T-helper 2 cell treated with Interferon-gamma antibody and Interleukin-4, amounts not matched to agents 100 ng/mL and 5 ng/mL, for 36 hours (primary cell): ENCODE measurements around the gene ANGPT4. TPM values are rescaled to one million over a fixed set of nuclear protein-coding genes. Genes with fewer than 3 reads are reported as not detected.

Experiments used
- intact Hi-C: fragments of 100-400 bp; cut with micrococcal nuclease; formaldehyde crosslinking; loops from one replicate; pipeline ENCODE4 v1.15.1; 2023
- total RNA-seq: library from RNA; stranded (reverse); gene quantifications from 2 replicates; pipeline ENCODE4 v1.2.3, GENCODE V29; 2022

ANGPT4 gene
- total RNA-seq, 1 donor from 2014 or later, result not detected

- intact Hi-C loops, result no loop called here
Observed at GRCh38 chr20:877814-878213, 38.3 kb downstream of the ANGPT4 start.

GRCh38 chr20:875115-875514 is 41.0 kb downstream of the ANGPT4 start:
- intact Hi-C loops, result no loop called here

- intact Hi-C loops, result no loop called here
Observed at GRCh38 chr20:873875-874607, 42.1 kb downstream of the ANGPT4 start.

GRCh38 chr20:872855-873520 is 43.1 kb downstream of the ANGPT4 start:
- intact Hi-C loops, result no loop called here

- intact Hi-C loops, result no loop called here
Observed at GRCh38 chr20:871948-872347, 44.2 kb downstream of the ANGPT4 start.

- intact Hi-C loops, result no loop called here
Observed at GRCh38 chr20:871436-871835, 44.7 kb downstream of the ANGPT4 start.

GRCh38 chr20:870758-871157 is 45.4 kb downstream of the ANGPT4 start:
- intact Hi-C loops, result no loop called here

GRCh38 chr20:869606-870005 is 46.5 kb downstream of the ANGPT4 start:
- intact Hi-C loops, result no loop called here

GRCh38 chr20:868279-868678 is 47.9 kb downstream of the ANGPT4 start:
- intact Hi-C loops, result no loop called here

GRCh38 chr20:865440-865839 is 50.7 kb downstream of the ANGPT4 start:
- intact Hi-C loops, result no loop called here

GRCh38 chr20:860891-861290 is 55.2 kb downstream of the ANGPT4 start:
- intact Hi-C loops, result no loop called here

GRCh38 chr20:859751-860231 is 56.3 kb downstream of the ANGPT4 start:
- intact Hi-C loops, result no loop called here

GRCh38 chr20:858011-858410 is 58.1 kb downstream of the ANGPT4 start:
- intact Hi-C loops, result no loop called here

GRCh38 chr20:856361-856775 is 59.8 kb downstream of the ANGPT4 start:
- intact Hi-C loops, result no loop called here

GRCh38 chr20:855466-856360 is 60.4 kb downstream of the ANGPT4 start:
- intact Hi-C loops, result no loop called here

- intact Hi-C loops, result no loop called here
Observed at GRCh38 chr20:854601-855000, 61.5 kb downstream of the ANGPT4 start.

GRCh38 chr20:853406-853996 is 62.6 kb downstream of the ANGPT4 start:
- intact Hi-C loops, result no loop called here

GRCh38 chr20:848731-849130 is 67.4 kb downstream of the ANGPT4 start:
- intact Hi-C loops, result loop anchor here (10.0 kb wide), 1 partner anchor 806 kb away; the partner anchor contains the start of gene SIRPG

- intact Hi-C loops, result loop anchor here (10.0 kb wide), 1 partner anchor 807 kb away; the partner anchor contains the start of gene SIRPG
Observed at GRCh38 chr20:848193-848592, 67.9 kb downstream of the ANGPT4 start.

GRCh38 chr20:846894-847278 is 69.2 kb downstream of the ANGPT4 start:
- intact Hi-C loops, result loop anchor here (10.0 kb wide), 1 partner anchor 808 kb away; the partner anchor contains the start of gene SIRPG
